Activated CD4-positive, CD25-positive, alpha-beta regulatory T cell (primary cell): ENCODE data around the gene SLC6A3.
"Not testable (repeated sequence)": the region's sequence is repeated elsewhere in the genome, so short reads cannot be mapped to it uniquely, and the experiment has no call there.

Experiments
- DNase-seq, 4 experiments: peaks; one replicate each; lab custom pipeline; 2025; lab: John Stamatoyannopoulos, UW

Gene SLC6A3

GRCh38 chr5:1387059-1387755, 58.0 kb downstream of the SLC6A3 start:
- DNase-seq = no peak

- peak; percentile 12 to 64 (median 52) for DNase-seq
Measured at GRCh38 chr5:1386274-1386717, 58.9 kb downstream of the SLC6A3 start.

- peak; percentile 63 to 75 (median 68) for DNase-seq
Measured at GRCh38 chr5:1385395-1386273, 59.6 kb downstream of the SLC6A3 start.

GRCh38 chr5:1384521-1384920, 60.7 kb downstream of the SLC6A3 start:
- DNase-seq = no peak

GRCh38 chr5:1383886-1384401, 61.3 kb downstream of the SLC6A3 start:
- no peak for DNase-seq

GRCh38 chr5:1383344-1383743, 61.9 kb downstream of the SLC6A3 start:
- DNase-seq = no peak

- no peak for DNase-seq
Measured at GRCh38 chr5:1382248-1382700, 63.0 kb downstream of the SLC6A3 start.

GRCh38 chr5:1381370-1382247, 63.6 kb downstream of the SLC6A3 start:
- no peak for DNase-seq

- no peak for DNase-seq
Measured at GRCh38 chr5:1380910-1381309, 64.3 kb downstream of the SLC6A3 start.

- DNase-seq = peak in 2 of 4 experiments; percentile 29 to 34
Measured at GRCh38 chr5:1380011-1380817, 65.0 kb downstream of the SLC6A3 start.

GRCh38 chr5:1378866-1379659, 66.2 kb downstream of the SLC6A3 start:
- DNase-seq = no peak

GRCh38 chr5:1378096-1378495, 67.1 kb downstream of the SLC6A3 start:
- no peak for DNase-seq

GRCh38 chr5:1376981-1377380, 68.3 kb downstream of the SLC6A3 start:
- DNase-seq = no peak

GRCh38 chr5:1375871-1376810, 69.1 kb downstream of the SLC6A3 start:
- no peak for DNase-seq

- no peak for DNase-seq
Measured at GRCh38 chr5:1374679-1375055, 70.6 kb downstream of the SLC6A3 start.

GRCh38 chr5:1374030-1374678, 71.1 kb downstream of the SLC6A3 start:
- no peak for DNase-seq

- not testable (repeated sequence) for DNase-seq
Measured at GRCh38 chr5:1371972-1372342, 73.3 kb downstream of the SLC6A3 start.

GRCh38 chr5:1371218-1371971, 73.8 kb downstream of the SLC6A3 start:
- no peak for DNase-seq
